Omental fat pad (tissue), 4 donors: ENCODE results near the gene DGCR8. TPM values are rescaled to one million over a fixed set of nuclear protein-coding genes. Genes with fewer than 3 reads are reported as not detected.

Experiments
- ATAC-seq: fragments of 150-250 bp; one replicate; pipeline ENCODE4 v1.9.1; 2016; ENCODE audit warnings: mild to moderate bottlenecking, moderate library complexity; ENCODE audit not compliant: low FRiP score
- DNase-seq: peaks from one replicate; pipeline ENCODE4 v3.0.0-alpha.2; 2019; ENCODE audit warnings: low spot score
- CTCF ChIP-seq, 3 donors: fragments of 450-650 bp; IDR thresholded peaks; one replicate each; pipeline ENCODE4 v1.5.1; 2016 to 2017; ENCODE audit warnings: antibody characterized with exemption in 3 of 3, mild to moderate bottlenecking in 3 of 3, moderate library complexity in 2 of 3
- total RNA-seq, 4 donors: library from RNA; depleted of rRNA; stranded (reverse); fragments of >200 nt; gene quantifications; one replicate each; pipeline ENCODE4 v1.1.0, GENCODE V29; 2016

DGCR8 gene
- total RNA-seq, 4 donors from 2014 or later: 16.9 to 33.5 (median 24.1) TPM

- no peak for ATAC-seq
- DNase-seq: no peak
- TF ChIP-seq CTCF (IDR thresholded peaks at IDR 0.05): no peak
Observed at GRCh38 chr22:20112623-20113511, 32.8 kb downstream of the DGCR8 start.

- ATAC-seq: no peak
- no peak for DNase-seq
- no peak for TF ChIP-seq CTCF (IDR thresholded peaks at IDR 0.05)
Observed at GRCh38 chr22:20113551-20114310, 33.7 kb downstream of the DGCR8 start.

GRCh38 chr22:20114506-20115475 is 34.8 kb downstream of the DGCR8 start:
- DNase-seq (no peak), ATAC-seq (no peak)
- no peak for TF ChIP-seq CTCF (IDR thresholded peaks at IDR 0.05)

GRCh38 chr22:20115691-20116375 is 35.8 kb downstream of the DGCR8 start, which contains the start of gene RANBP1:
Gene RANBP1 (plus strand): TSS chr22:20116104. CDS start chr22:20116185, 81 bp downstream.
- DNase-seq (no peak), ATAC-seq (no peak)
- no peak for TF ChIP-seq CTCF (IDR thresholded peaks at IDR 0.05)

GRCh38 chr22:20116376-20116950 is 36.4 kb downstream of the DGCR8 start:
- no peak for ATAC-seq
- no peak for TF ChIP-seq CTCF (IDR thresholded peaks at IDR 0.05)
- no peak for DNase-seq
